ENCODE results near the gene ATG5. TPM values are rescaled to one million over a fixed set of nuclear protein-coding genes. Genes with fewer than 3 reads are reported as not detected.

ATG5 gene
- total RNA-seq, 1 experiment from 2014 or later, result 63.3 TPM

GRCh38 chr6:106167096-106167814 is 158.3 kb downstream of the ATG5 start:
- H4K20me1 ChIP-seq (ENCODE audit: insufficient read depth, low read depth, low read length), result no peaks in the 10 kb centered on the region
- H3K9me2 ChIP-seq (replicated peaks; ENCODE audit: insufficient read depth, low read length), result no peaks in the 10 kb centered on the region
- no peaks in the 10 kb centered on the region for H3K79me2 ChIP-seq (ENCODE audit: low read length)
- H3K9ac ChIP-seq (ENCODE audit: low read length), result no peak overlapping the region
- no peak overlapping the region for H3K27ac ChIP-seq (ENCODE audit: low read length)
- no peaks in the 10 kb centered on the region for H3K9me3 ChIP-seq (ENCODE audit: low read length)
- H3K27me3 ChIP-seq (ENCODE audit: low read length), result no peaks in the 10 kb centered on the region
- no peaks in the 10 kb centered on the region for H3K36me3 ChIP-seq (ENCODE audit: insufficient read depth, low read length)
- no peak overlapping the region for H2AFZ ChIP-seq (ENCODE audit: low read length)
- no peak for DNase-seq
- no peak overlapping the region for H3K4me2 ChIP-seq (ENCODE audit: low read depth, low read length, poor library complexity, severe bottlenecking)
- no peak overlapping the region for H3K4me3 ChIP-seq (ENCODE audit: low read length)
- peaks cover 15% of the 10 kb centered on the region for H3K4me1 ChIP-seq (ENCODE audit: low read length)

GRCh38 chr6:106165885-106166485 is 159.6 kb downstream of the ATG5 start:
- H3K27ac ChIP-seq (ENCODE audit: low read length), result no peak overlapping the region
- H3K27me3 ChIP-seq (ENCODE audit: low read length), result no peaks in the 10 kb centered on the region
- H3K9me3 ChIP-seq (ENCODE audit: low read length), result no peaks in the 10 kb centered on the region
- H3K79me2 ChIP-seq (ENCODE audit: low read length), result no peaks in the 10 kb centered on the region
- H3K9ac ChIP-seq (ENCODE audit: low read length), result no peak overlapping the region
- no peaks in the 10 kb centered on the region for H3K9me2 ChIP-seq (replicated peaks; ENCODE audit: insufficient read depth, low read length)
- H3K4me2 ChIP-seq (ENCODE audit: low read depth, low read length, poor library complexity, severe bottlenecking), result no peak overlapping the region
- no peak overlapping the region for H2AFZ ChIP-seq (ENCODE audit: low read length)
- H3K4me3 ChIP-seq (ENCODE audit: low read length), result no peak overlapping the region
- no peaks in the 10 kb centered on the region for H4K20me1 ChIP-seq (ENCODE audit: insufficient read depth, low read depth, low read length)
- peaks cover 15% of the 10 kb centered on the region for H3K4me1 ChIP-seq (ENCODE audit: low read length)
- H3K36me3 ChIP-seq (ENCODE audit: insufficient read depth, low read length), result no peaks in the 10 kb centered on the region
- DNase-seq, result no peak

- Histone ChIP-seq H4K20me1 (ENCODE audit: insufficient read depth, low read depth, low read length) (no peaks in the 10 kb centered on the region), H3K79me2 (ENCODE audit: low read length) (no peaks in the 10 kb centered on the region), H2AFZ (ENCODE audit: low read length) (peak overlapping the region; percentile 41; the same call in 1 of the 2 replicates), H3K27ac (ENCODE audit: low read length) (no peak overlapping the region), H3K4me3 (ENCODE audit: low read length) (peak overlapping the region; percentile 15; the same call in 1 of the 2 replicates), H3K36me3 (ENCODE audit: insufficient read depth, low read length) (no peaks in the 10 kb centered on the region), H3K4me1 (ENCODE audit: low read length) (peaks cover 15% of the 10 kb centered on the region), H3K9ac (ENCODE audit: low read length) (peak overlapping the region; percentile 25), H3K9me3 (ENCODE audit: low read length) (no peaks in the 10 kb centered on the region), H3K9me2 (replicated peaks; ENCODE audit: insufficient read depth, low read length) (no peaks in the 10 kb centered on the region), H3K27me3 (ENCODE audit: low read length) (no peaks in the 10 kb centered on the region), H3K4me2 (ENCODE audit: low read depth, low read length, poor library complexity, severe bottlenecking) (peak overlapping the region; percentile 34)
- peak; percentile 55 for DNase-seq
Measured at GRCh38 chr6:106163966-106164877, 161.3 kb downstream of the ATG5 start.

- Histone ChIP-seq H3K27me3 (ENCODE audit: low read length) (no peaks in the 10 kb centered on the region), H3K4me2 (ENCODE audit: low read depth, low read length, poor library complexity, severe bottlenecking) (no peak overlapping the region), H3K4me3 (ENCODE audit: low read length) (no peak overlapping the region), H3K79me2 (ENCODE audit: low read length) (no peaks in the 10 kb centered on the region), H3K9me3 (ENCODE audit: low read length) (no peaks in the 10 kb centered on the region), H2AFZ (ENCODE audit: low read length) (no peak overlapping the region), H3K9ac (ENCODE audit: low read length) (peak overlapping the region; percentile 25; the same call in 1 of the 2 replicates), H3K36me3 (ENCODE audit: insufficient read depth, low read length) (no peaks in the 10 kb centered on the region), H3K27ac (ENCODE audit: low read length) (no peak overlapping the region), H4K20me1 (ENCODE audit: insufficient read depth, low read depth, low read length) (no peaks in the 10 kb centered on the region), H3K4me1 (ENCODE audit: low read length) (peaks cover 15% of the 10 kb centered on the region), H3K9me2 (replicated peaks; ENCODE audit: insufficient read depth, low read length) (no peaks in the 10 kb centered on the region)
- DNase-seq, result no peak
Measured at GRCh38 chr6:106163446-106163965, 162.1 kb downstream of the ATG5 start.

- no peaks in the 10 kb centered on the region for H3K27me3 ChIP-seq (ENCODE audit: low read length)
- H3K36me3 ChIP-seq (ENCODE audit: insufficient read depth, low read length), result no peaks in the 10 kb centered on the region
- no peaks in the 10 kb centered on the region for H4K20me1 ChIP-seq (ENCODE audit: insufficient read depth, low read depth, low read length)
- H3K4me1 ChIP-seq (ENCODE audit: low read length), result peaks cover 15% of the 10 kb centered on the region
- H3K9me3 ChIP-seq (ENCODE audit: low read length), result no peaks in the 10 kb centered on the region
- no peak for DNase-seq
- no peak overlapping the region for H3K4me3 ChIP-seq (ENCODE audit: low read length)
- H3K79me2 ChIP-seq (ENCODE audit: low read length), result no peaks in the 10 kb centered on the region
- no peak overlapping the region for H3K4me2 ChIP-seq (ENCODE audit: low read depth, low read length, poor library complexity, severe bottlenecking)
- H2AFZ ChIP-seq (ENCODE audit: low read length), result no peak overlapping the region
- H3K27ac ChIP-seq (ENCODE audit: low read length), result no peak overlapping the region
- H3K9me2 ChIP-seq (replicated peaks; ENCODE audit: insufficient read depth, low read length), result no peaks in the 10 kb centered on the region
- H3K9ac ChIP-seq (ENCODE audit: low read length), result no peak overlapping the region
Measured at GRCh38 chr6:106162921-106163320, 162.6 kb downstream of the ATG5 start.

GRCh38 chr6:106161893-106162292 is 163.7 kb downstream of the ATG5 start:
- H3K9me3 ChIP-seq (ENCODE audit: low read length), result no peaks in the 10 kb centered on the region
- H3K9me2 ChIP-seq (replicated peaks; ENCODE audit: insufficient read depth, low read length), result no peaks in the 10 kb centered on the region
- H3K36me3 ChIP-seq (ENCODE audit: insufficient read depth, low read length), result no peaks in the 10 kb centered on the region
- peaks cover 15% of the 10 kb centered on the region for H3K4me1 ChIP-seq (ENCODE audit: low read length)
- no peak for DNase-seq
- no peak overlapping the region for H3K4me3 ChIP-seq (ENCODE audit: low read length)
- no peaks in the 10 kb centered on the region for H4K20me1 ChIP-seq (ENCODE audit: insufficient read depth, low read depth, low read length)
- no peak overlapping the region for H3K4me2 ChIP-seq (ENCODE audit: low read depth, low read length, poor library complexity, severe bottlenecking)
- H3K9ac ChIP-seq (ENCODE audit: low read length), result no peak overlapping the region
- no peak overlapping the region for H3K27ac ChIP-seq (ENCODE audit: low read length)
- H2AFZ ChIP-seq (ENCODE audit: low read length), result no peak overlapping the region
- H3K27me3 ChIP-seq (ENCODE audit: low read length), result no peaks in the 10 kb centered on the region
- no peaks in the 10 kb centered on the region for H3K79me2 ChIP-seq (ENCODE audit: low read length)

- no peaks in the 10 kb centered on the region for H3K79me2 ChIP-seq (ENCODE audit: low read length)
- H3K4me3 ChIP-seq (ENCODE audit: low read length), result no peak overlapping the region
- H3K27me3 ChIP-seq (ENCODE audit: low read length), result no peaks in the 10 kb centered on the region
- no peaks in the 10 kb centered on the region for H3K9me2 ChIP-seq (replicated peaks; ENCODE audit: insufficient read depth, low read length)
- H4K20me1 ChIP-seq (ENCODE audit: insufficient read depth, low read depth, low read length), result no peaks in the 10 kb centered on the region
- H2AFZ ChIP-seq (ENCODE audit: low read length), result no peak overlapping the region
- DNase-seq, result no peak
- no peak overlapping the region for H3K9ac ChIP-seq (ENCODE audit: low read length)
- H3K4me2 ChIP-seq (ENCODE audit: low read depth, low read length, poor library complexity, severe bottlenecking), result no peak overlapping the region
- H3K9me3 ChIP-seq (ENCODE audit: low read length), result no peaks in the 10 kb centered on the region
- H3K4me1 ChIP-seq (ENCODE audit: low read length), result peaks cover 15% of the 10 kb centered on the region
- H3K27ac ChIP-seq (ENCODE audit: low read length), result no peak overlapping the region
- H3K36me3 ChIP-seq (ENCODE audit: insufficient read depth, low read length), result no peaks in the 10 kb centered on the region
Measured at GRCh38 chr6:106161311-106161874, 164.2 kb downstream of the ATG5 start.
